NCI-H2029 treated with DMSO at 0.1 percent for 48 hours (cell line): ENCODE results near the gene EEF2K.
"Not testable (repeated sequence)": the region's sequence is repeated elsewhere in the genome, so short reads cannot be mapped to it uniquely, and the experiment has no call there.

Experiments
- DNase-seq: peaks from one replicate; lab custom pipeline; 2025; lab: John Stamatoyannopoulos, UW

Gene EEF2K

DNA sequence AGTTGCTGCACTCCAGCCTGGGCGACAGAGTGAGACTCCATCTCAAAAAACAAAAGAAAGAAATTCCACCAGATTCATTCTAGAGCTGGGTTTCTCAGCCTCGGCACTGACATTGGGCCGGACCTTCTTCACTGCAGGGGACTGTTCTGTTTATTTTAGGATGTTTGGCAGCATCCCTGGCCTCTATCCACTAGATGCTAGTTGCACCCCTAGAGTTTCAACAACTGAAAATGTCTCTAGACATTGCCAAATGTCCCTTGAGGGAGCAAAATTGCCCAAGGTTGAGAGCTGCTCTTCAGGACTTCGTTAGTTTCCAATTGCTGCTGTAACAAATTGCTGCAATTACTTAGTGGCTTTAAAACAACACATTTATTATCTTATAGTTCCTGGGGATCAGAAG, 7.2 kb downstream of the EEF2K start:
- no peak for DNase-seq

DNA sequence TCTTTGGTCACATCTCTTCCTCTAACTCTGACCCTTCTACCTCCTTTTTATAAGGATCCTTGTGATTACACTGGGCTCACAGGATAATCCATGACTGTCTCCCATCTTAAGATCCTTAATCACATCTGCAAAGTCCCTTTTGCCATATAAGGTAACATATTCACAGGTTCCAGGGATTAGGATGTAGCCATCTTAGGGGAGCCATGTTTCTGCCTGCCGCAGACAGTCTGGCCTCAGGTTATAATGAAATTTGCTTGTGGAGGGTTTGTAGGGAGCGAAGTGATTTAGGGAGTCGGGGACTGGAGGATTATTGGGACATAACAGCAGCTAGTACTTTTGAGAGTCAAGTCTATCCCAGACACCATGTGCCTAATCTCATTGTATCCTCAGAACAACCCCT, 7.7 kb downstream of the EEF2K start:
- no peak for DNase-seq

DNA sequence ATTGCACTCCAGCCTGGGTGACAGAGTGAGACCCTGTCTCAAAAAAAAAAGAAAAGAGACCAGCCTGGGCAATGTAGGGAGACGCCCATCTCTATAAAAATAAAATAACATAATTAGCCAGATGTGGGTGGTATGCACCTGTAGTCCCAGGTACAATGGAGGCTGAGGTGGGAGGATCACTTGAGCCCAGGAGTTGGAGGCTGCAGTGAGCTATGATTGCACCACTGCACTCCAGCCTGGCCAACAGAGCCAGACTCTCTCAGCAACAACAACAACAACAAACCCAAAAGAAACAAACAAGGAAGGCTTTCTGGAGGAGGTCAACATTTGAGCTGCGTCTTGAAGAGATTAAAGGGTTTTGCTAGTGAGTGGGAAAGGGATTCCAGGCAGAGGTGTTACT, 8.3 kb downstream of the EEF2K start:
- no peak for DNase-seq

DNA sequence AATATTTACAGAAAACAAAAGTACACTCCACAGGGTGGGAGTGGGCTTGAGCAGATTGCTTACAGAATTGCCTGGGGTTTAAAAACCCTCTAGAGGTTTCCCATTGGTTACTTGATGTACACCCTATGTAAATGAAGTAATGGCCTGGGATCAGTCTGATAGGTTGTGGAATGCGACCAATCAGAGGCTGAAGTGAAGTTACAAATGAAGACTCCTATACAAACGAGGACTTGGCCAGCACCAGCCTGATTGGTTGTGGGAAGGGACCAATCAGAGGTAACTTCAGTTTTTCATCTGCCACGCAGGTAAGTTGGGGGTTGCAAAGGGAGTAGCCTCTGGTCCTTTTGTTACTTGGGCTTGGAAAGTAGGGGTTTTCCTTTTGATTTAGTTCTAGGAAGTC, 8.8 kb downstream of the EEF2K start:
- DNase-seq = no peak

DNA sequence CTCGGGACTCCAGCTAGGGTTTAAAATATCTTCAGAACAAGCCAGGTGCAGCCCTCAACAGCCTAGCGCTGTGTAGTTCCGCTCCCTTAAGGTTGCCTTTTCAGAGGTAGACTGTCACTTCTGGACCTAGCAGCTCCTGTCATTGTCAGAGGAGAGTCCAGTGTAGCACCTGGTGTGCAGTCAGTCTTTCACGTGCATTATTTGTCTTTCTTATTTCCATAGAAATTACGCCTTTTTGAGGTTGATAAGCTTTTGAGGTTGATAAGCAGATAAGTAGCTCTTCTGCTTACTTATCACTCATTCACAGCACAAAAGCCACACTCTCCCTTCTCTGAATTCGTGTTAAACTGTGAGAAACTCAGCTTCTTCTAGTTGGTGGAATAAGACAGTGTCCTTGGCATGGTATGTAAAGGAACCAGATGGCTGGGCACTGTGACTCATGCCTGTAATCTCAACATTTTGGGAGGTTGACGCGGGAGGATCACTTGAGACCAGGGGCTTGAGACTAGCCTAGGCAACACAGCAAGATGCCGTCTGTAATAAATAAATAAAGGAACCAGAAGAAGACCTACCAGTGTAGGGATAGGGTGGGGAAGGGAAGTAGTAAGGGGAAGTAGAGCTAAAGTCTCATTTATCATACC, 10.2 kb downstream of the EEF2K start:
- peak; percentile 67 for DNase-seq

DNA sequence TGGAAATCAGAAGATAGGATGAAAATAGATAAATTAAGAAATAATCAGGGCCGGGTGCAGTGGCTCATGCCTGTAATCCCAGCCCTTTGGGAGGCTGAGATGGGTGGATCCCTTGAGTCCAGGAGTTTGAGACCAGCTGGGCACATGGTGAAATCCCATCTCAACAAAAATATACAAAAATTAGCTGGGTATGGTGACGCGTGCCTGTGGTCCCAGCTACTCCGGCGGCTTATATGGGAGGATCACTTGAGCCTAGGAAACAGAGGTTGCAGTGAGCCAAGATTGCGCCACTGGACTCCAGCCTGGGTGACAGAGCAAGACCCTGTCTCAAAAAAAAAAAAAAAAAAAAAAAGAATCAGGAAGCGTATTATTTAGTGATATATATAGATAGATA, 10.8 kb downstream of the EEF2K start:
- not testable (repeated sequence) for DNase-seq

DNA sequence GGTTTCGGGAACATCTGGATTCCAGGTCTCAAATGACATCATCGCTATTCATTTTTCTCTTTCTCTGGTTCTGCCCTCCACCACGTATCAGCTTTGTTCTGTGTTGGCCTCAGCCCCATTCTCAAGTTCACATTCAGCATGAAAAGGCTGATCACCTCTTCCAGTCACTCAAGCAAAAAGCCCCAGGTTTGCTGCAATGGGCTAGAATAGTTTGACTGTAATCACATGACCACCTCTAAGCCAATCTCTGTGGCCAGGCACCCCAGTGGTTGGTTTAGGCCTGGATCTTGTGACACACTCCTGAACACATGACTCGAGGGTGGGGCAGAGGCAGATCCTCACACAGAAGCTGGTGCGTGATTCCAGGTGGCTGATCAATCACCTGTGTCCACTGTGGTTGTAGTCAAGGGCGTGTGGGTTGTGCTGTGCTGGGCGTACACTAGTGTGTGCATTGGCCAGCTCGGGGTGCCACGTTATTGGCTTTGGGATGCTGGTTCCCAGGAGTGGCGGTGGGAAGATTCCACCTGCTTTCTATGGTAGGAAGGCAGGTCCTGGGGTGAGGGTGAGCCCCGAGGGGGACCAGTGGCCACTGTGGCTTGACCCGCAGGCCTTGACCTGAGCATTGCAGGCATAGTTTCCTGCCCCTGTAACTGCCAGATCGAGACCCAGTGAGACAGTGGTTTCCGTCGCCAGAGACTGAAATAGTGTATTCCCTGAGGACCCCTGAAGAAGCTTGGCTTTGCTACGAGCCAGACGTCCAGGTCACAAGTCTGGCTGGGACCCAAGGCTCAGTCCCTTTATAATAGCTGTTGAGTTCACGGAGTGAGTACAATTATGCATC, 12.0 kb downstream of the EEF2K start:
- DNase-seq = no peak

DNA sequence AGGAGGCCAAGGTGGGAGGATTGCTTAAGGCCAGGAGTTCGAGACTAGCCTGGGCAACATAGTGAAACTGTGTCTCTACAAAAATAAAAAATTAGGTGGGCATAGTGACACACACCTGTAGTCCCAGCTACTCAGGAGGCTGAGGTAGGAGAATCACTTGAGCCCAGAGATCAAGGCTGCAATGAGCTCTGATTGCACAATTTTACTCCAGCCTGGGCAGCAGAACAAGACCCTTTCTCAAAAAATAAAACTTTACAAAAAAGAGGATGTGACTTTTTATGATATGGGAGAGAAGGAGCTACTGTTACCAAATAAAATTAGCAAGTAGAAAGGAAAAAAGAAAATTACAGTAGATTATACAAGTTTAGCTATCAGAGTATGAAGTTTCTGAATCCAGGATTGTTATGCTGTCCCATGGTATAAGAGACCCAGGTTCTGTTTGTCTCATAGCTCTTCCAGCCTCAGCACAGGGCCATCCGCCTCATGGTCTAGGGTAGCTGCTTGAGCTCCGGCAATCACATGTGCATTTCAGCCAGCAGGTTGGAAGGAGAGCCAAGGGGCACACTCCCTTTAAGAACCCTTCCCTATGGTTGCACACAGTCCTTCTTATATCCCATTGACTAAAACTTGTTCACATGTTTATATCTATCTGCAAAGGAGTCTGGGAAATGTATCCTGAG, 13.5 kb downstream of the EEF2K start:
- no peak for DNase-seq

DNA sequence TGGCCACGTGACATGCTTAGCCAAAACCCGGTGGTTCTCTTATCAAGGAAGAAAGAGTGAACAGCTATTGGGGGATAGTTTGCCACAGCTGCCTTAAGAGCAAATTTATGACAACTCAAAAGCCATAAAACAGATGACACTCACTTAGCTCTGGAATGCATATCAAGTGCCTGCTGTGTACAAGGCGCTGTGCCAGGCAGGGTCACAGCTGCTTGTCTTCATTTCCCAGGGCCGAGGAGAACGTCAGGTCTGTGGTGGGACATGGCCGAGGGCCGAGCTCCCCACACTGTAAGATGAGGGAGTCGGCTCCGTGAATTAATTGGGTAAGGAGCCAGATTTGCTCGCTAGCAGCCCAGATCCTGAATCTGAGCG, 14.0 kb downstream of the EEF2K start:
- peak; percentile 50 for DNase-seq

DNA sequence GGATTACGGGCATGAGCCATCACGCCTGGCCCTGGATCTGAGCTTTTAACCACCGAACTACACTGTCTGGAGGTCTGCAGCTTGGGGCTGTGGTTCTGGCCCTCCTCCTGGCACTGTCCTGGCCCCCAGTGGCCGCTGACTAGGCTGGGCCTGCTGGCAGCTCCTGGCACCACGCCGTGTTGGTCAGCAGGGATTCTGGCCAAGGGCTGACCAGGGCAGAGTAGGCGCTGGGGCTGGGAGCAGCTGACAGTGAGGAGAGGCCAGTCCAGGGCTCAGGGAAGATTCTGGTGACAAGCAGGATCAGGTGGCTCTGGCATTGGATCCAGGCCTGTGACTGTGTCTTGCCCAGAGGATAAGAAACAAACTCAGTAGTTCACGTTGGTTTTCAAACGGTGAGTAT, 14.6 kb downstream of the EEF2K start:
- DNase-seq = no peak

DNA sequence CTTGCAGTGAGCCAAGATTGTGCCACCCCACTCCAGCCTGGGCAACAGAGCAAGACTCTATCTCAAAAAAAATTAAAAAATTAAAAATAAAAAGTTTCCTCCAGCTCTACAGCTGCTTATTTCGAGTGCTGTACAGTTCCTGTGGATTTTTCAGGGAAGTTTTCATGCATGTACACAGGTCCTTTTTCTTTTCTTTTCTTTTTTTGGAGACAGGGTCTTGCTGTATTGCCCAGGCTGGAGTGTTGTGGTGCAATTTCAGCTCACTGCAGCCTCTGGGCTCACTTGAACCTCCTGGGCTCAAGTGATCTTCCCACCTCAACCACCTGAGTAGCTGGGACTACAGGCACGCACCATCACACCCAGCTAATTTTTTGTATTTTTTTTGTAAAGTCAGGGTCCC, 15.9 kb downstream of the EEF2K start:
- no peak for DNase-seq

DNA sequence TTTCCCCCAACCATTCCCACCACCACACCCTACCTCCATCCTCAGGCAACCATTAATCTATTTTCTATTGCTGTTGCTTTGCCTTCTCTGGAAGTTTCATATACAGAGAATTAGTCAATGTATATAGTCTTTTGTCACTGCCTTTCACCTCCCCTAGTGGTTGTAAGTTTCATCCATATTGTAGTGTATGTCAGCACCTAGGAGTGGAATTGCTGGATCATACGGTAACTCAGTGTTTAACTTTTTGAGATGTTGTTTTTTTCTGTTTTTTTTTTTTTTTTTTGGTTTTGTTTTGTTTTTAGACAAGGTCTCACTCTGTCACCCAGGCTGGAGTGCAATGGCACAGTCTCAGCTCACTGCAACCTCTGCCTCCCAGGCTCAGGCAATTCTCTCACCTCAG, 16.9 kb downstream of the EEF2K start:
- no peak for DNase-seq

DNA sequence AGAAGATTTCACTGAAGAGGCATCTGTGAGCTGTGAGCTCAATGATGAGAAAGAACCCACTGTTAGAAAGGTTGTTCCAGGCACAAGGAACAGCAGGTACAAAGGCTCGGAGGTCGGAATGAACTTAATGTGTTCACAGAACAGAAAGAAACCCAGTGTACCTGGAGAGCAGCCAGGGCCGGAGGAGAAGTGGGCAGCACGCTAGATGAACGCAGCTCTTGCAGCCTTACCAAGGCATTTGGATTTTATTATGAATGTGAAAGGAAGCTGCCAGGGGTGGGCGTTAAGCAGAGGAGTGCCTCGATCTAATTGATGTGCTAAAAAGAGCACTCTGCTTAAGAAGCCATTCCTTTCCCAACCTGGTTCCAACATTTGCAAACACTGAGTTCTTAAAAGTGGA, 19.0 kb downstream of the EEF2K start:
- no peak for DNase-seq

DNA sequence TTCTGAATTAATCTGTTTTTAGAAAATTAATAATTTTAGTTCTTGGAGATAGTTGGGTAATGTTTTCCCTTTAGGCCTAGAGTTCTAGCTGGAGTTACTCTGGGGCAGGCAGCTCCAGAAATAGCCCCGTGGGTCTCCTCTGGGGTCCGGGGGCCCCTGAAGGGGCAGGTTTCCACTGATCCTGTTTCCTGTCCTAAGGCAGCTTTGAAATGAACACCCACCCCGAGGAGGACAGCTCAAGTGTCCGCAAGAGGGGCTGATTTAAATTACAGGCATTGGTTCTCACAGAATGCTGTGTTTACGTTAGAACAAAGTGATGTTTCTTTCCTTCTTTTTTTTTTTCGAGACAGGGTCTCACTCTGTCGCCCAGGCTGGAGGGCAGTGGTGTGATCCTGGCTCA, 23.8 kb downstream of the EEF2K start:
- no peak for DNase-seq

DNA sequence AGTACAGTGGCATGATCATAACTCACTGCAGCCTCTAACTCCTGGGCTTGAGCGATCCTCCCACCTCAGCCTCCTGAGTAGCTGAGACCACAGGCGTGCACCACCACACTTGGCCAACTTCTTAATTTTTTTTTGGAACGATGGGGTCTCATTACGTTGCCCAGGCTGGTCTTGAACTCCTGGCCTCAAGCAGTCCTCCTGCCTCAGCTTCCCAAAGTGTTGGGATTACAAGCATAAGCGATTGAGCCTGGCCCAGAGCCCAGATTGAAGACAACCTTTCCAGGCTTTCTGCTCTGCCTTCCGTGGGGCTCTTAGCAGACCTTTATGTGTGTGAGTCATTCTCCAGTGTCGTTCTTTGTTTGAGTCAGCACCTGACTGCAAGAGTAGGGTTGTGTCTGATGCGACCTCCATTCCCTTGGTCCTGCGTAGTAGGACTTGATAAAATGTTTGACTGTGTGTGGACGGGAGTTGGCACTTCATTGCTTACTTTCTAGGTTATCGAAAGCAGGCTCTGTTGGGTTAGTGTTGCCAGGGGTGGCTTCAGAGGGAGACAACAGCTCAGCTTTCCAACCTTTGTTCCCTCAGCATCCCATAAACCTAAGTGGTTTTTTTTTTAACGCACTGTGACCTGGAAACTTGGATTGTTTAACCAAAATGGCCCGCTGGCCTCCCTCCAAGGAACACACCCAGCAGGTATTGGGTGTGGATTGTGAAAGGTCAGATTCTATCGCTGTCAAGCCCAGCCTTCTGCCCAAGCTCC, 26.4 kb downstream of the EEF2K start:
- peak; percentile 95 for DNase-seq

DNA sequence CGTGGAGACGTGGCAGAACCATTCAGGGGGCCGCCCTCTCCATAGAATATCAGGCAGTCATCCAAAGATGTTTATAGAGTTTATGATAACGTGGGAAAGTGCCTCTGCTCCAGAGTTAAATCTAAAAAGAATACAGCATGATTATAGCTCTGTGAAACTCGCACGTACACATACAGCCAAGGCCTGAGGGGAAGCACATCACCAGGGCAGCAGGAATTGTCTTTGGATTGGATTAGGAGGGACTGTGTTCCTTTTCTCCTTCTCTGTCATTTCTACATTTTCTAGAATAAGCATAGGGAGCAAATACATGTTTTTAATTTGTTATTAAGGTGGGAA, 26.9 kb downstream of the EEF2K start:
- no peak for DNase-seq

DNA sequence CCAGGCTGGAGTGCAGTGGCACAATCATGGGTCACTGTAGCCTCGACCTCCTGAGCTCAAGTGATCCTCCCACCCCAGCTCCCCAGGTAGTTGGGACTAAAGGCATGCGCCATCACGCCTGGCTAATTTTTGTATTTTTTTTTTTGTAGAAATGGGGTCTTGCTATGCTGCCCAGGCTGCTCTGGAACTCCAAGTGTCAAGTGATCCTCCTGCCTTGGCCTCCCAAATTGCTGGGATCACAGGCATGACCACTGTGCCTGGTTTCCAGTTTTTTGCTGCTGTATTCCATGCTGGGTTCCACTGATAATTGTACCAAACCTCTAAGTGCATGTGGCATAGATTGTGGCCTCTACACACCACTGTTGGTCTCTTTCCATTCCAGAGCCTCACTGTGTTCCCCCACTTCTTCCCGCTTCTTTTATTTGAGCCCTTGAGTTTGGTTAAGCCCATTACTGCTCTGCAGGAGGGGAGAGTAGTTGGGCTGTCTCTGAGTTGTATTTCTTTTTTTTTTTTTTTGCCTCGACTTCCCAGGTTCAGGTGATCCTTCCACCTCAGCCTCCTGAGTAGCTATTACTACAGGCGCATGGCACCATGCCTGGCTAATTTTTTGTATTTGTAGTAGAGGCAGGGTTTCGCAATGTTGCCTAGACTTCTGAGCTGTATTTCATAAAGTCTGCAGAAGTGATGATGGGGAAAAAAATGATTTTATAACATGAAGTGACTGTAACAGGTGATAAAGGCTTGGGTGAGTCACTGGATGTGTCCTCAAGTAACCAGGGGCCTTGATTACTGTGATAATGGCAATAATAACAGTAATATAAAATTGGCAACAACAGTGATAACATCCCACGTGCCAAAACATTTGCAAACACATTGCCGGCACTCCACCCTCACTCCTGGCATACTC, 30.0 kb downstream of the EEF2K start:
- no peak for DNase-seq

DNA sequence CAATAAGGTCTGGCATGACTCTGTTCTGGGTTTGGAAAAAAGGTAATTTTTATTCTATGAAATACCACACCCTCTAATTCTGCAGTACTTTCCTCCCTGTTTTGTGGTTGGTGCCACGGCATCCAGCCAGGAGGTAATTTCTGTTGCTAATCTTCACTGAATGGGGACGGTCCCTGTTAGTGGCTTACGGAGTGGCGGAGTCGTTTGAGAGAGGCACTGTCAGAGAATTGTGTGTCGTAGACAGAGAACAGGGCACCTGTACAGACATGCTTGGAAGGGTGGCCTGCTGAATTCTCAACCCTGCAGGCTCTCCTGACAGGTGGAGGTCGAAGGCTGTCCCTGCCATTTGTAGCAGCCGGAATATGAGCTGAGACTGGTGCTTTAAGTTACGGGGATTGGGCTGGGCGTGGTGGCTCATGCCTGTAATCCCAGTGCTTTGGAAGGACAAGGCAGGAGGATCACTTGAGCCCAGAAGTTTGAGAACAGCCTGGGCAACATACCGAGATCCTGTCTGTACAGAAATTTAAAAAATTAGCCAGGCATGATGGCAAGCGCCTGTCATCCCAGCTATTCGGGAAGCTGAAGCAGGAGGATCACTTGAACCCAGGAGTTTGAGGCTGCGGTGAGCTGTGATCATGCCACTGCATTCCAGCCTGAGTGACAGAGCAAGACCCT, 33.2 kb downstream of the EEF2K start:
- DNase-seq = no peak

DNA sequence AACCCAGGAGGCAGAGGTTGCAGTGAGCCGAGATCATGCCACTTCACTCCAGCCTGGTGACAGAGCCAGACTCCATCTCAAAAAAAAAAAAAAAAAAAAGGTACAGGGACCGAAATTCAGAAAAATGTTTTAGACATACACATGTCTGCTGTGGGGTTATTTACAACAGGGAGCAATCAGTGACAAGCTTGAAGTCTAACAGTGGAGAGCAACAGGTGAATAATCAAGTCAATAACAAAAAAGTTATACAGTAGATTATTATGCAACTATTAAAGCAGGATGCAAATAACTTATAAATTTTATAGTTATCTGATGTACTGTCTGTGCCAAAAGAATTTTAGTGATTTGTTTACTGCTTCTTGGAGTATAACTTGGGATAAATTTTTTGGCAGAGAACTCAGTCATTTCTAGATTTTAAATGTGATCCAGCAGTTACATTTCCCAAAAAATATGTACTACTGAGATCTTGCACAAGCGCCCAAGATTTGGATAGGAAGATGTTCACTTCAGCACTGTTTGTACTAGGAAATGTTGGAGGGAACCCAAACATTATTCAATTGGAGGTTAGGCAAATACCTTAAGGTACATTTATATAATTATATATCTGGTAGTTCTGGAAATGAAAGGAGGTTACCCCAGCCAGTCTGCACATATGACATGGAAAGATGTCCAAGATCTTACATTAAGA, 34.1 kb downstream of the EEF2K start:
- DNase-seq = no peak

DNA sequence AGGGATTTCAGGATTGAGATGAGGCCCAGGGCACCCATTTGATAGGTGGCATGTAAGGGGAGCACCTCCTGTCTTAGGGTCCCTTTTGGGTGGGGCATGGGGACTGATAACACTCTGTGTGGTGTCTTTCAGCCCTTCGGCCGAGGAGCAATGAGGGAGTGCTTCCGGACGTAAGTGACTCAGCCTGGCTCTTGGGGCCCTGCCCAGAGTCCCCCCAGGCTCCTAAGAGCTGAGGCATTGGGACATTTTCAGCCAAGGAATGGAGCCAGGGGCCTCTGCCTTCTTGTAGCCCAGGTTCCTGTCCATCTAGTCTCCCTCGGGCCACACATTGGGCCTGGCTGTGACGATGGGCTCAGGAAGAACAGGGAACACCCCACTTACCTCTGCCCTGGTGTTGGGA, 44.4 kb downstream of the EEF2K start:
- DNase-seq = no peak
